Measurements from ENCODE around the gene SOCS3.

GRCh38 chr17:78381601-78382232, 21.8 kb upstream of the SOCS3 start:
- TF ChIP-seq, protein P1, sequence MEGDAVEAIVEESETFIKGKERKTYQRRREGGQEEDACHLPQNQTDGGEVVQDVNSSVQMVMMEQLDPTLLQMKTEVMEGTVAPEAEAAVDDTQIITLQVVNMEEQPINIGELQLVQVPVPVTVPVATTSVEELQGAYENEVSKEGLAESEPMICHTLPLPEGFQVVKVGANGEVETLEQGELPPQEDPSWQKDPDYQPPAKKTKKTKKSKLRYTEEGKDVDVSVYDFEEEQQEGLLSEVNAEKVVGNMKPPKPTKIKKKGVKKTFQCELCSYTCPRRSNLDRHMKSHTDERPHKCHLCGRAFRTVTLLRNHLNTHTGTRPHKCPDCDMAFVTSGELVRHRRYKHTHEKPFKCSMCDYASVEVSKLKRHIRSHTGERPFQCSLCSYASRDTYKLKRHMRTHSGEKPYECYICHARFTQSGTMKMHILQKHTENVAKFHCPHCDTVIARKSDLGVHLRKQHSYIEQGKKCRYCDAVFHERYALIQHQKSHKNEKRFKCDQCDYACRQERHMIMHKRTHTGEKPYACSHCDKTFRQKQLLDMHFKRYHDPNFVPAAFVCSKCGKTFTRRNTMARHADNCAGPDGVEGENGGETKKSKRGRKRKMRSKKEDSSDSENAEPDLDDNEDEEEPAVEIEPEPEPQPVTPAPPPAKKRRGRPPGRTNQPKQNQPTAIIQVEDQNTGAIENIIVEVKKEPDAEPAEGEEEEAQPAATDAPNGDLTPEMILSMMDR (IDR thresholded peaks at IDR 0.05), result no peak
- TF ChIP-seq POLR2A (IDR thresholded peaks at IDR 0.05), result no peak
- TF ChIP-seq POLR2AphosphoS5 (IDR thresholded peaks at IDR 0.05), result no peak
- TF ChIP-seq EP300 (IDR thresholded peaks at IDR 0.05), result peak in 1 of 4 donors; percentile 16

Data from sigmoid colon (tissue), 4 donors.